Motor neuron (in vitro differentiated cells): ENCODE results near the gene BRSK2. TPM values are rescaled to one million over a fixed set of nuclear protein-coding genes. Genes with fewer than 3 reads are reported as not detected.
"Not testable (repeated sequence)": the region's sequence is repeated elsewhere in the genome, so short reads cannot be mapped to it uniquely, and the experiment has no call there.

Experiments
- ATAC-seq, 8 experiments: fragments of 200-7000 bp; cut with Tn5 transposase; replicated peaks in 6 of 8; 2 replicates each; pipeline ENCODE4 v1.8.0; 2021; ENCODE audit warnings: mild to moderate bottlenecking in 8 of 8, moderate library complexity in 8 of 8
- H3K27ac ChIP-seq, 2 donors: fragments of 250-450 bp; sonication (Bioruptor Pico); 2 replicates each; pipeline ENCODE4 v1.9.0; 2021; ENCODE audit warnings: antibody characterized with exemption in 2 of 2, mild to moderate bottlenecking in 2 of 2, moderate library complexity in 1 of 2
- H3K4me1 ChIP-seq, 2 donors: fragments of 250-450 bp; sonication (Bioruptor Pico); replicated peaks in 1 of 2; 2 replicates each; pipeline ENCODE4 v1.6.1; 2021; ENCODE audit warnings: antibody characterized with exemption in 2 of 2, mild to moderate bottlenecking in 2 of 2, moderate library complexity in 1 of 2
- H3K4me3 ChIP-seq, 5 donors: fragments of 250-450 bp; sonication (Bioruptor Pico); 2 replicates each; pipeline ENCODE4 v1.9.0; 2021; ENCODE audit warnings: antibody characterized with exemption in 5 of 5, mild to moderate bottlenecking in 5 of 5, moderate library complexity in 4 of 5
- WGBS, 10 experiments: fragments of 450-650 bp; shearing (Covaris generic); methylation state at CpG; one replicate each; pipeline ENCODE4 v1.0.0; 2022; 5-methylcytosine and 5-hydroxymethylcytosine counted together
- in situ Hi-C, 9 experiments: fragments of 400-800 bp; cut with MboI; loops; one replicate each; pipeline ENCODE4 v1.15.0; 2021; ENCODE audit warnings: low sequenced_read_pairs in 9 of 9, low pct_unique_long_range_greater_than_20kb in 2 of 9; ENCODE audit not compliant: unreplicated experiment in 9 of 9
- total RNA-seq, 8 experiments: library from RNA; unstranded; fragments of 300-600 nt; gene quantifications; 2 replicates each; pipeline versions ENCODE4 v1.2.3 to v1.2.4, GENCODE V29; 2022

Gene BRSK2
- total RNA-seq, 8 experiments from 2014 or later, result 0.77 to 54.6 (median 25.1) TPM

DNA sequence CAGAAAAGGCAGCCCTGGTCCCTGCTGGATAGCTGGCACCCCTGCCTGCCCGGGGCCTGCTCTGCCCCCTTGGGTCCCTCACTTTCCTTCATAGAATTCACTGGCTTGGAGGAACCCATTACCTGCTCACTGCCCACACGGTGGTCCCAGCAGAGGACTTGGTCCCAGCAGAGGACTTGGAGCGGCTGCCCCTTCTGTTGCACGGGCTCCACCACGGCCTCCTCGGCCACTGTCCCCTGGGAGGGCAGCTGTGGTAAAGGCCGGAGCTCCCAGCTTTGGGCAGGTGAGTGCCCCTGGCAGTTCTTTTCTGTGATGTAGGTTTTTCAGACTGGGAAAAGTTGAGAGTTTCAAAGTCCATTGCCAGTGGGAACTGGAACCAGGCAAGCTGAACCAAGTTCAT lies 25.9 kb downstream of the BRSK2 start:
- WGBS, 10 experiments, result 0 to 100% (median 98%) methylated on average over 1 to 7 of the region's 7 CpGs; no CpG with 5 or more reads in 3 of the 10 experiments
- in situ Hi-C loops, result no loop called here
- Histone ChIP-seq H3K27ac (no peak overlapping the region), H3K4me3 (no peak overlapping the region), H3K4me1 (peaks cover 10 to 14% of the 10 kb centered on the region in 2 donors)
- no peak for ATAC-seq

DNA sequence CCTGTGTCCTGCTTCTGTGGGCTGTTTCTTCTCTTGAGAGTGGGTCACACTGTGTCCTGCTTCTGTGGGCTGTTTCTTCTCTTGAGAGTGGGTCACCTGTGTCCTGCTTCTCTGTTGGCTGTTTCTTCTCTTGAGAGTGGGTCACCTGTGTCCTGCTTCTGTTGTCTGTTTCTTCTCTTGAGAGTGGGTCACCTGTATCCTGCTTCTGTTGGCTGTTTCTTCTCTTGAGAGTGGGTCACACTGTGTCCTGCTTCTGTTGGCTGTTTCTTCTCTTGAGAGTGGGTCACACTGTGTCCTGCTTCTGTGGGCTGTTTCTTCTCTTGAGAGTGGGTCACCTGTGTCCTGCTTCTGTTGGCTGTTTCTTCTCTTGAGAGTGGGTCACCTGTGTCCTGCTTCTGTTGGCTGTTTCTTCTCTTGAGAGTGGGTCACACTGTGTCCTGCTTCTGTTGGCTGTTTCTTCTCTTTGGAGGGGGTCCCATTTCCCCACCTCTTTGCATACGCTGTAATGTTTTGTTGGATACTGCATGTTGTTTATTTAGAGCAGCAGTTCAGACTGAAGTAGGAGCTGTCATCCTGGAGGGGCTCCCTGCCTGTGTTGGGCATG lies 28.6 kb downstream of the BRSK2 start:
- H3K4me3 ChIP-seq, H3K4me1 ChIP-seq, H3K27ac ChIP-seq, in situ Hi-C loops, ATAC-seq: not testable (repeated sequence)
- 100% methylated on average over 1 of the region's 1 CpG; no CpG with 5 or more reads in 8 of the 10 experiments for WGBS, 10 experiments

DNA sequence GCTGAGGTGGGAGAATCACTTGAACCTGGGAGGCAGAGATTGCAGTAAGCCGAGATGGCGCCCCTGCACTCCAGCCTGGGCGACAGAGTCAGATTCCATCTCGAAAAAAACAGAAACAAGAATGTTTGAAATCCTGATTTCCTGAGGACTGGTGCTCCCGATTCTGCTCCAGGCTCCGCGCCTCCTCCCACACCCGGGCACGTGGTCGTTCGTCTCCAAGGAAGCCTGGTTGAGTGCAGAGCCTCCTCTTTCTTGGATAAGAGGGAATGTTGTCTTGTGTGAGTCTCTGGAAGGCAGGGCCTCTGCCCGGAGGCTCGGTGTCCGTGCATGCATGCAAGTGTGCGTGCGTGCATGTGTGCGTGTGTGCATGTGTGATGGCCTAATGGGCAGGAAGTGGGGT lies 30.1 kb downstream of the BRSK2 start:
- ATAC-seq, result no peak
- Histone ChIP-seq H3K27ac (no peak overlapping the region), H3K4me3 (no peak overlapping the region), H3K4me1 (no peaks in the 10 kb centered on the region)
- WGBS, 10 experiments, result 10 to 100% (median 100%) methylated on average over 1 to 4 of the region's 17 CpGs; no CpG with 5 or more reads in 7 of the 10 experiments
- in situ Hi-C loops, result no loop called here

DNA sequence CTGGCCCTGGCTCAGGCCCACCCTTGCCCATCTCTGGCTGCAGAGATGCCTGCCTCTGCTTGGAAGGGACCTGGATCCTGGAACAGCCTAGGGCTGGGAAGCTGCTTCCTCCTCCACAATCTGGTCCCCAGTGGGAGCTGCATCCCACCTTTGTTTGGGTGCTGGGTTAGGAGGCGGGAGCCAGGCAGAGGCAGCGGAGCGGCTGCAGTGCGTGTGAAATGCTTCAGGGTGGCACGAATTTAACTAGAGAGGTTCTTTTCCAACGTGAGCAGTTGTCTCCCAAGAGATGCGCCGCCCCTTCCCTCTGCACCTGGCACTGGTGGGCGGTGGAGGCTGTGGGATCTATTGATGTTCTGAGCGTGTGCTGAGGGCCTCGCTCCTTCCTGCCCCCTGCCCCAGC lies 31.6 kb downstream of the BRSK2 start:
- no peak overlapping the region for H3K27ac ChIP-seq
- no peak overlapping the region for H3K4me3 ChIP-seq
- H3K4me1 ChIP-seq, result no peaks in the 10 kb centered on the region
- ATAC-seq, result peak in 4 of 8 experiments; percentile 13 to 25 (median 19)
- WGBS, 10 experiments, result 50 to 78% (median 67%) methylated on average over 1 to 5 of the region's 11 CpGs; no CpG with 5 or more reads in 7 of the 10 experiments
- in situ Hi-C loops, result no loop called here

DNA sequence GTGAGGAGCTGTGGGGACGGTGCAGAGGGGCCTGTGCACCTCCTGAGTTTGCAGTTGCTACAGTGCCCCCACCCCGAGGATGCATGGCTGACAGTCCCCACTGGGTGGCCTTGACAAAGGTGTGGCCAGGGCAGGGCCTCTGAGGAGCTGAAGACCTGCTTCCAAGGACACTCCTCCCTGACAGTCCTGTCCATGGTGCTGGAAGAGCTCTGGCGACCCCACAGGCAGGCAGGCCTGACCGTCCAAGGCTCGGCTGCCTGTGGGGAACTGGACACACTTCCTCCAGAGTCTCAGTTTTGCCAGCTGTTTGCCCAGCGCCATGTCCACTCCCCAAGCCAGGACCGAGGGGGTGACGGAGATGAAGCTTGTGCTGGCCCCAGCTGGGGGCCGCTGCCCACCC lies 32.7 kb downstream of the BRSK2 start:
- in situ Hi-C loops, result no loop called here
- Histone ChIP-seq H3K27ac (no peak overlapping the region), H3K4me1 (no peaks in the 10 kb centered on the region), H3K4me3 (no peak overlapping the region)
- 0 to 80% (median 73%) methylated on average over 1 to 7 of the region's 9 CpGs; no CpG with 5 or more reads in 7 of the 10 experiments for WGBS, 10 experiments
- peak in 5 of 8 experiments; percentile 13 to 56 (median 34) for ATAC-seq

DNA sequence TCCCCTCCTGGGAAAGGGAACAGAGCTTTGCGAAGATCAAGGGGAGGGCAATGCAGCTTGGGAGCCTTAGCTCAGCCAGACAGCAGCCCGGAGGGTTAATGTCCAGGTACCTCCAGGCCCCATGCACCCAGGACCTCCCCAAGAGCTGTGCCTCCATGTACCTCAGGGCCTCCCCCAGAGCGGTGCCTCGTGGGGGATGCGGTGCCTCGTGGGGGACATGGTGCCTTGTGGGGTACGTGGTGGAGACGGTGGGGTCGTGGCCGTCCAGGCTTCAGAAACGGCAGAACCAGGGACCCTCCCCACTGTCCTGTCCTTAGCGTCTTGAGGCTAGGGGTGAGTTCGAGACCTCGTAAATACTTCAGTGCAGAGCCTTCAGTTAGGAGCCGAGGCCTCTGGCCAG lies 33.2 kb downstream of the BRSK2 start:
- ATAC-seq, result no peak
- no peaks in the 10 kb centered on the region for H3K4me1 ChIP-seq
- H3K4me3 ChIP-seq, result no peak overlapping the region
- in situ Hi-C loops, result no loop called here
- no peak overlapping the region for H3K27ac ChIP-seq
- 70 to 94% (median 90%) methylated on average over 2 to 5 of the region's 15 CpGs; no CpG with 5 or more reads in 7 of the 10 experiments for WGBS, 10 experiments

DNA sequence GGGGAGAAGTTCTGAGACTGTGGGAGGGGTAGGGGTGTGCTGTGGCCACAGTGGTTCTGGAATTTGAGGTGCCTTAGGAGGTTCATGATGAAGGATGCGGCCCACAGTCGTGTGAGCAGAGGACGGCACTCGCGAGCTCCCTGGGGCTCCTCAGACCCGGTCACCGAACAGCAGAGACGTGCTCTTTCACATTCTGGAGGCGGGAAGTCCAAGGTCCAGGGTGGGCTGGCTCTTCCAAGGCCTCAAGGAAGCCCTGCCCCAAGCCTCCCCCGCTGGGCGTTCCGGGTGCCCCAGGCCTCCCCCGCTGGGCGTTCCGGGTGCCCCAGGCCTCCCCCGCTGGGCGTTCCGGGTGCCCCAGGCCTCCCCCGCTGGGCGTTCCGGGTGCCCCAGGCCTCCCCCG lies 33.7 kb downstream of the BRSK2 start:
- in situ Hi-C loops, H3K4me3 ChIP-seq, H3K4me1 ChIP-seq, ATAC-seq, H3K27ac ChIP-seq: not testable (repeated sequence)
- 20 to 100% methylated on average over 1 of the region's 22 CpGs; no CpG with 5 or more reads in 8 of the 10 experiments for WGBS, 10 experiments

DNA sequence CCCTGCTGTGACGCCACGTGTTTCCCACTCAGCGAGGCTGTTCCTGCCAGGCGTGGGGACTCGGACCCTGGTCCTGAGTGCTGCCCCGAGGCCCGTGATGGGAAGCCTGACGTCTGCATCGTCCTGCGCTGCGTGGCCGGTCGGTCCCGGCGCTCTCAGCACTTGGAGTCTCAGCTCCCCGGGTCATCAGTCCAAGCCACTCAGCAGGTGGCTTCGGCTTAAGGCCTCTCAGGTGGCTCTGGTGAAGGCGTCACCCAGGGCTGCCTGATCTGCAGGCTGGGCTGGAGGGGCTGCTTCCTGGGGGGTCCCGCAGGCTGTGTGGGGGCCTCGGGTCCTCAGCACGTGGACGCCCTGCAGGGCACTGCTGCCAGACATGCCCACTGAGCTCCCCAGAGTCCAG lies 35.3 kb downstream of the BRSK2 start:
- in situ Hi-C loops, result no loop called here
- WGBS, 10 experiments, result no CpG with 5 or more reads among the region's 22 CpGs
- Histone ChIP-seq H3K4me3 (no peak overlapping the region), H3K27ac (no peak overlapping the region), H3K4me1 (no peaks in the 10 kb centered on the region)
- ATAC-seq, result no peak

DNA sequence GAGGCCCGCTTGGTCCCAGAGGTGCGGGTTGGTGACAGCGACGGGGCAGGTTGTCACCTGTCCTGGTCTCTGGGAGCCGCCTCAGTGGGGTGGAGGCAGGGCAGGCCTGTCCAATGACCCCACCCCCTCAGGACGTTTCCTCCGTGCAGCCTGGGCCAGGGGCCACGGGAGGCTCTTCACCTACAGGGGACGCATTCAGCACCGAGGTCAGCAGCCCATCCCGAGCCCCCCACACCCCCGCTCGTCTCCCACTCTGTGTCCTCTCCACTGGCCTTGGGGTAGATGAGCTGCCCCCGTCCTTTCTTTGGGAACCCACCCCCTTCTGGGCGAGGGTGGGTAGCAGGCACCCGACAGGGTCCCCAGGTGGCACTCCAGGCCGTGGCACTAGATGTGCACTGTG lies 35.7 kb downstream of the BRSK2 start:
- in situ Hi-C loops, result no loop called here
- no peak for ATAC-seq
- no peak overlapping the region for H3K4me3 ChIP-seq
- 60% methylated on average over 2 of the region's 17 CpGs; no CpG with 5 or more reads in 9 of the 10 experiments for WGBS, 10 experiments
- no peaks in the 10 kb centered on the region for H3K4me1 ChIP-seq
- H3K27ac ChIP-seq, result no peak overlapping the region

DNA sequence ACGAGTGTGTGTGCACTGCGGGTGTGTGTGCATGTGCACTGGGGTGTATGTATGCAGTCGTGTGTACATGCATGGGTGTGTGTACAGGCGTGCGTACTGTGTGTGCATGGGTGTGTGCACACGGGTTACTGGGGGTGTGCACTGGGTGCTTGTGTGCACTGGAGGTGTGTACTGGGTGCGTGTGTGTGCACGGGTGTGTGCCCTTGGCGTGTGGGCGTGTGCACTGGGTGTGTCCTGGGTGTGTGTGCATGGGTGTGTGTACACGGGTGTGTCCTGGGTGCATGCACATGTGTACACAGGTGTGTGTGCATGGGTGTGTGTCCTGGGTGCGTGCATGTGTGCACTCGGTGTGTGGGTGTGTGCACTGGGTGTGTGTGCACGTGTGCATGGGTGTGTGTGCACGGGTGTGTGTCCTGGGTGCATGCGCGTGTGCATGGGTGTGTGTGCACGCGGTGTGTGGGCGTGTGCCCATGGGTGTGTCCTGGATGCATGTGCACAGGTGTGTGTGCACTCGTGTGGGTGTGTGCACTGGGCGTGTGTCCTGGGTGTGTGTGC lies 39.1 kb downstream of the BRSK2 start:
- WGBS, 10 experiments, result 20 to 100% (median 71%) methylated on average over 1 to 12 of the region's 22 CpGs; no CpG with 5 or more reads in 4 of the 10 experiments
- Histone ChIP-seq H3K4me3 (no peak overlapping the region), H3K4me1 (peaks cover 0 to 4% of the 10 kb centered on the region in 2 donors), H3K27ac (no peak overlapping the region)
- ATAC-seq, result peak in 2 of 8 experiments; percentile 13 to 24
- in situ Hi-C loops, result no loop called here

DNA sequence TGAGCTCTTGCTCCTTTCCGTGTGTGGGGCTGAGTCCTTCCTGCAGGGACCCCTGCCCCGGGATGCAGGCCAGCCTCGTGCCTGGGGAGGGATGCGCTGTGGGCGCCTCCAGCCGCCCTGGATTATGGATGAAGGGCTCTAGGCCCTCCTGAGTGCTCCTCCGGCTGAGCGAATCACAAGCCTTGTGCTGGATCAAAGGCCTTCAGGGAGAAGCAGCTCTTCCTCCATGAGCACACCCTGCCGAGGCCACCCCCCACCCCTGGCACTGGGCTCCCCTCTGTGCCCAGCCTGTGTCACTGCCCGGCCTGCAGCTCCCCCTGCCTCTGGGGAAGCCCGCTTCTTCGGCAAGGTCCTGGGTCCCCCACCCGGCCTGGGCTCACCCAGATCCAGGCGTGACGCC lies 43.8 kb downstream of the BRSK2 start:
- WGBS, 10 experiments, result 40 to 95% (median 85%) methylated on average over 2 to 6 of the region's 15 CpGs; no CpG with 5 or more reads in 5 of the 10 experiments
- no peak overlapping the region for H3K4me3 ChIP-seq
- peaks cover 24 to 25% of the 10 kb centered on the region in 2 donors for H3K4me1 ChIP-seq
- H3K27ac ChIP-seq, result no peak overlapping the region
- no peak for ATAC-seq
- in situ Hi-C loops, result no loop called here

DNA sequence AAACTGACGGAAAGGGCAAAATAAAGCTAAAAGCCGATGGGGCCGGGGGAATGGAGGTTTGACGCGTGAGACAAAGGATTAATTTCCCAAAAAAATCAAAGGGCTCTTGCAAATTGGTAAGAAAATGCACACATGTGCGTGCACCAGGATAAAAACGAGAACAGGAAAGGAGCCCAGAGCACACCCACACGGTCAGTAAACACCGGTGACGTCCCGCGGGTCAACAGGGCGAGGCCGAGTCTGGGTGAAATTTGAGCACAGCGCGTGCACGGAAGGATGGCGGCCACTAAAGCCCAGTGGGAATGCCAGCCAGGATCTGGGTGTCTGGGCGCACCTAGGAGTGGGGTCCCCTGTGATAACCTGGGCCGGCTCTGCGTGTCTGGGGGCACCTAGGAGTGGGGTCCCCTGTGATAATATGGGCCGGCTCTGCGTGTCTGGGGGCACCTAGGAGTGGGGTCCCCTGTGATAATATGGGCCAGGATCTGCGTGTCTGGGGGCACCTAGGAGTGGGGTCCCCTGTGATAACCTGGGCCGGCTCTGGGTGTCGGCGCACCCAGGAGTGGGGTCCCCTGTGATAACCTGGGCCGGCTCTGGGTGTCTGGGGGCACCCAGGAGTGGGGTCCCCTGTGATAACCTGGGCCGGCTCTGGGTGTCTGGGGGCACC lies 44.4 kb downstream of the BRSK2 start:
- in situ Hi-C loops, result no loop called here
- H3K27ac ChIP-seq, result no peak overlapping the region
- 60 to 96% (median 67%) methylated on average over 1 to 8 of the region's 29 CpGs; no CpG with 5 or more reads in 5 of the 10 experiments for WGBS, 10 experiments
- peaks cover 24 to 25% of the 10 kb centered on the region in 2 donors for H3K4me1 ChIP-seq
- ATAC-seq, result no peak
- no peak overlapping the region for H3K4me3 ChIP-seq

DNA sequence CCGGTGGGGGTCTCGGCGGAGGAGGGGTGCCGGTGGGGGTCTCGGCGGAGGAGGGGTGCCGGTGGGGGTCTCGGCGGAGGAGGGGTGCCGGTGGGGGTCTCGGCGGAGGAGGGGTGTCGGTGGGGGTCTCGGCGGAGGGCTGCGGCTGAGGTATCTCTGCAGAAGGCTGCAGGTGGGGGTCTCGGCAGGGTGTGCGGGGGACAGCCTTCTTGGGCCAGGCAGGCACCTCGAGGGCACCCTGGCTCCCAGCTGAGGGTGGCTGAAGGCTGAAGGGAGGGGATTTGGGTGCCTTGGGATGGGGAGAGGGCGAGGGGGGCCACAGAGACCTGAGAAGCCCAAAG lies 45.7 kb downstream of the BRSK2 start:
- ATAC-seq, H3K4me3 ChIP-seq, in situ Hi-C loops: not testable (repeated sequence)
- Histone ChIP-seq H3K4me1 (peaks cover 24 to 25% of the 10 kb centered on the region in 2 donors), H3K27ac (peak overlapping the region; percentile 52 to 56)
- no CpG with 5 or more reads among the region's 20 CpGs for WGBS, 10 experiments
